ENCODE results near the gene KAT8. TPM values are rescaled to one million over a fixed set of nuclear protein-coding genes. Genes with fewer than 3 reads are reported as not detected.
A peak's percentile ranks its signal among the peaks of the same experiment; 100 is the strongest.
"Not testable (repeated sequence)": the region's sequence is repeated elsewhere in the genome, so short reads cannot be mapped to it uniquely, and the experiment has no call there.

The KAT8 gene
- total RNA-seq, 1 experiment from 2014 or later: 55.6 TPM

DNA sequence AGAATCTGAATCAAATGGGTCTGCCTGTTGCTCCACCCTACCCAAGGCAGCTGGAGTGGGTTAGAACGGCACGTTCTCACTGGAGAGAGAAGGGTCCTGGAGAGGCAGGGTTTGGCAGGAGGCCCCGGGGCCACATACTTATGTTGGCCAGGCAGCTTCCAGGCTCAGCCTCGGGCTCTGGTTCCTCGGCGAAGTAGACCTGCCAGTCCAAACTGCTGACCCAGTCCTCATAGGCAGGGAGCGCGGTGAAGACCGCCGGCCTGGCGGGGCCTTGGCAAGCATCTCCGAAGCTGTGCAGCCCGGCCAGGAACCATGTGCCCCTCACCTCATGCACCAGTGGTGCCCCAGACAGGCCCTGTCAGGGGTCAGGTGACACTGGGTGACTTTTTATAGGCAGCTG is 33.5 kb upstream of the KAT8 start:
- DNase-seq (ENCODE audit: low spot score): no peak

DNA sequence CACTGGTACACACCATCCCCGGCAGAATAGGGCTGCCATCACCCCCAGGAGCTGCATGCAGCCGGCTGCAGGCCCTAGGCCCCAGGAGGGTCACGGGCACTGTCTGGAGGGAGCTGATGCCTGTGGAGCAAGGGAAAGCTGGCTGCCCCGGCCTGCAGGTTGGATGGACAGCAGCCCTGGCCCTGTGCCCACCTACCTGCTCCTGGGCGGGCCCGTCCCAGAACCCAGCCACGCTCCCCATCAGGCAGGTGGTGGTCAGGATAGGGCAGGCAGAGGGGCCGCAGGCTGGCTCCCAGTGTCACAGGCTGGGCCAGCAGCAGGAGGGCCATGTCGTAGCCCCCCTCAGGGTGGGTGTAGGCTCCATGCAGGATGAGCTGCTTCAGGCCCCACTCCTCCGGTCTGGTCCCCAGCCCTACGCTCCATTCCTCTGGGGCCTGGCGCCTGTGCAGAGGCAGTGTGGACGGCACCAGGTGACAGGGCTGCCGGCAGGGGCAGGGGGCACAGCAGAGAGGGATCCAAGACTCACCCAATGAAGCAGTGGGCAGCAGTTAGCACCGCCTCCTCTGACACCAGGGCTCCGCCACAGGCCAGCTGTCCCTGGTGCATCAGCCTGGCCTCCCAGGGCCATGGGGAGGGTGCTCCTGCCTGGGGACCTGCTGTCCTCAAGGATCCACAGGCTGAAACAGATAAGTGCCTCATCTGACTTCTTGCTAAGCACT is 32.7 kb upstream of the KAT8 start:
- no peak for DNase-seq (ENCODE audit: low spot score)

DNA sequence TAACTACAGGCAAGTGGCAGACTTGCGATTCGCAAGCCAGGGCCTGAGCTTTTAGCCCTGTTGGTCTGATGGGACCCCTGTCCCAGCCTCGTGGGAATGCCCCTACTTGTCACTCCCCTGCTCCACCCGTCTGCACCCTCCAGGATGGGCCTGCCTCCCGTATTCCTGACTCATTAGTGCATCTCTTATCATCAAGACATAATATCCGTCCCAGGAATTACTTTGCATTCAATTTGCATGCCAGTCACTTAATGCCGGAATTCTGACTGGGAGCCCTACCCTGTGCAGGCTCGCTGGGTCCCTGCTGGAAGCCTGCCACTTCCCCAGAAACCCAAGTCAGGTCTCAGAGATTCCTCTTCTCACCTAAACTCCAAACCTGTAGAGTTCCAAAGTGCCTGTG is 32.1 kb upstream of the KAT8 start:
- DNase-seq (ENCODE audit: low spot score): no peak

DNA sequence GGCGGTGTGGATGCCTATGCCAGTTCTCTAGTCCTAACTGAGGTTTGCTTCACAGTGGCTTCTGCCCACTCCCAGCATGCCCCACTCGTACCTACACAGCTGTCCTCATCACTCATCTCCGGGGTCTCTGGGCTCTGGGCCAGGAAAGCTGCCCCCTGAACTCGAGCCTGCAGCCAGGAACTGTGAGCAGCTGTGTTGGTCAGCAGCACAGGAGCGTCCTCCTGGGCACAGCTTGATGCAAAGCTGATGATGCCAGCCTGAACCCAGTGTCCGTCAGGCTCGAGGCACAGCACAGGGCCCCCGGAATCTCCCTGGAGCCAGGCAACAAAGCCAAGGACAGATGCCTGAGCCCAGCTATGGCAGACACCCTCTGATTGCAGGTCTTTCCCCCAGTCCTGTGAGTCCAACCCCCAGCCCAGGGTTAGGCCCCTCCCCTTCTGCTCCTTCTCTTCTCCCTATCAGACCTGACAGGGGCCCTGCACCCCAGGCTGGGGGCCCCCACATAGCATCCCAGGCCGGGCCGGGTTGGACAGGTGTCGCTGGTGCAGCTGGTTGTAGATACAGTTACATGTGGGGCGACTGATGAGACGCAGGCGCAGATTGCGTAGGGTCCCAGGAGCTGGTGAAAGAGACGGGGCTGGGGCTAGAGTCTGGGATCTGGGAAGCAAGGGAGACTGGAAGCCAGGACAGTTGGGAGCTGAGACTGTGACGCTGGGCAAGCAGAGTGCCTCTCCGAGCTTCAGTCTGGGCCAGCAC is 31.4 kb upstream of the KAT8 start:
- no peak for DNase-seq (ENCODE audit: low spot score)

DNA sequence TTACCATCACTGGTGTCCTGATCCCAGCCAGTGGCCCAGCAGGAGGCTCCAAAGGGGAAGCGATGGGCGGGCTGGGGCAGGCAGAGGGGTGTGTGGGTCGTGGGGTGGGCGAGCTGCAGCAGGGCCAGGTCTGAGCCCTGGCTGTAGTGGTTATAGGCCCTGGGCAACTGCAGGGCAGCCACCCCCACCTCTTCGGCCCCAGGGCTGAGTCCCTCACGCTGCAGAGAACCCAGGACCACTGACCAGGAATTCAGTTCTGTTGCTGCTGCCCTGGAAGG is 30.9 kb upstream of the KAT8 start:
- no peak for DNase-seq (ENCODE audit: low spot score)

DNA sequence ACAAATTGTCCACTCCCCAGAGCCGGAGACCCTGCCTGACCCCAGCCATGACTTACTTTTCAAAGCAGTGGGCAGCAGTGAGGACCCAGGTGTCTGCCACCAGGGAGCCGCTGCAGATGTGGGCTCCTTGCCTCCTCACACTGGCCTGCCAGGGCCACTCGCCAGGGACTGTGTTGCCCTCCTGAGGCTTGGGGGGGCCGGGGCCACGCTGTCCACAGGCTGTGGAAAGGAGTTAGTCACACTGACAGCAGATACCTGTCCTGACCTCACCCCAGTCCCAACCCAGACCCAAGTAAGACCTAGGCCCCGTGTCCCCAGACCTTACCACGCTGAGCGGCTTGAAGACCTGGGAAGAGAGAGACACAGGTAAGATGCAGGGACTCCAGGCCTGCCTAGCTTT is 30.0 kb upstream of the KAT8 start:
- DNase-seq (ENCODE audit: low spot score): no peak

DNA sequence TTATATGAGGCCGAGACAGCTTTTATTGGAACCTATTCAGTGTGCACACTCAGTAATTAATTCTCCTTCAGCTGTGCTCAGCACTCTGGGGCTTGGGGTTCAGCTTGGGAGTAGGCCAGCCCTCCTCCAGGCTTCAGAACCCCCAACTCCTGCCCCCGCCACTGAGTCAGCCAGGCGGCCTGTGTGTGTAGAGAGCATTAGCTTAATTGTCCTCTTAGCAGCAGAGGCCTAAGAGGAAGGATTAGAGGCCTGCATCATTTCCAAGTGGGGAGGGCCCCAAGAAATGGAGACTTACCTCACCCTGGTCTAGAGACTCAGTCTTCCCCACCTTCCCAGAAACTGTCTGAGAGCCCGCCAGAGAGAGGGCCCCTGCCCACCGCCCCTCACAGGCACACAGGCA is 29.5 kb upstream of the KAT8 start:
- DNase-seq (ENCODE audit: low spot score): no peak

DNA sequence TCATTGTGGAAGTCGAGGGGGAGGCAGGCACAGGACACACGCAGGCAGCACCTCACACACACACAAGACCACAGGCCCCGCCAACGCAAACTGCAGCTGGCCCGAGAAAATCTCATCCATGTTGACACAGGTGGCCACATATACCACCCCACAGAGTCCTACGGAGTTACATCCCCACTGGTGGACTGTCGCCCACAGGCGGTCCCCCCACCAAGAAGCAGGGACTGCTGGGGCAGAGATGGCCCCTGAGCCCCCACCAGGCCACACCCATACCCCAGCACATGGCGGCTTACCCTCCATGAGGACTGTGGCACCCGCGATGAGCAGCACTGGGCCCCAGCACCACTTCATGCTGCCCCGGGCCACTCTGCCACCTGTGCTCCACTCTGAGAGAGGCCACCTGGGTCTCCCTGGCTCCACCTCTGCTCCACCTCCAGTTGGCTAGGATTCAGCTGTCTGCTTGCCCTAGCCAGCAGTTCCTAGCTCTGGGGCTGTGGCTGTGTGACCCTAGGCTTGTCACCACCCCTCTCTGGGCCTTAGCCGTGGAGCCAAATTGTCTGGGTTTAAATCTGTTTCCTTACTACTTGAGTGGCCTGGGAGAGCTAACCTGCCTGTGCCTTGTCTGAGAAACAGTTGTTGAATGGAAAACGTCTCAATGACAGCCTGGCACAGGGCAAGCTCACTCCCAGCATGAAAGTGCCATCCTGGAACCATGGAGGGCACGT is 28.8 kb upstream of the KAT8 start, which contains the start of gene PRSS53:
Gene PRSS53, minus strand, starts transcription at position 485 of the 725 bp plus-strand sequence. Its CDS starts 134 bp downstream, at position 351.
- DNase-seq (ENCODE audit: low spot score): no peak

DNA sequence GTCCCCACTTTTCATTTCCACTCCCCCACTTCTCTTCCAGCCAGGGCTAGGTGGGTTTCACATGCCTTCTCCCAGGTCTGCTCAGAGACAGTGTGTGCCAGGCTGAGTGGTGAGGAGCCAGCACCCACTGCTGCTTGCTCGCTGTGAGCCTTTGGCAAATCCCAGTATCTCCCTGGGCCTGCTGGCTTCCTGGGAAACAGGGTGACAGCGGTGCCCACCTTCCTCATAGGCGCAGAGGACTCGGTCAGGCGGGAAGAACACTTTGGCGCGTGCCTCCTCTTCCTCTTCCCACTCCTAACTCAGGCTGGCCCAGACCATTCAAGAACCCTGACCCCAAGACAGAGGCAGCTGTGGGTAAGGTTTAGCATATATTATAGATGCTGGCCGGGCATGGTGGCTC is 28.3 kb upstream of the KAT8 start:
- DNase-seq (ENCODE audit: low spot score): no peak

DNA sequence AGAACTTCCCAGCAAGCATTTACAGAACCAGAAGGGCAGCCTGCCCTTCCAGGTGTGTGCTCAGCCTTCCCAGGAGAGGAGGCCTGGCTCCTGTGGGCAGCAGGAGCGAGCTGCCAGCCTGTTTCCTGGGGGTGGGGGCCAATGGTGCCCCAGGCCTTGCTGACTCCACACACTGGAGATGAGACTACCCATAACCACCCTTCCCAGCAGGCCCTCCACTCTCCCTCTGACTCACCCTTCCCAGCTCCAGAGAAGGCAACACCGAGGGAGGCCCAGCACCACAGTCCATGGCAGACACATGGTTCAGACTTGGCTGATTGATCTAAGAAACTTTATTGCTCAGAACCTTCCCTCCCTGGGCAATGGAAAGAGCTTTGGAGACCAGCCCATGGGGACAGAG is 26.9 kb upstream of the KAT8 start:
- DNase-seq (ENCODE audit: low spot score): peak; percentile 53

DNA sequence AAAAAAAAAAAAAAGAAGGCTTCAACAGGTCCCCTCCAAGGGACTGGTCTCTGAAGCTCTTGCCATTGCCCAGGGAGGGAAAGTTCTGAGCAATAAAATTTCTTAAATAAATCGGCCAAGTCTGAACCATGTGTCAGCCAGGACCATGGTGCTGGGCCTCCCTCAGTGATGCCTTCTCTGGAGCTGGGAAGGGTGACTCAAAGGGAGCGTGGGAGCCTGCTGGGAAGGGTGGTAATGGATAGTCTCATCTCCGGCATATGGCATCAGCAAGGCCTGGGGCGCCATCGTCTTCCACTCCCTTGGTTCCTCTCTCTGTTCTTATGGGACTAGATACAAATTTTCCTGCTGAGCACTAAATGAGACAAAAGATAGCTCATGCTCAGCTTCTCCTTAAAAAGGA is 25.1 kb upstream of the KAT8 start:
- DNase-seq (ENCODE audit: low spot score): no peak

DNA sequence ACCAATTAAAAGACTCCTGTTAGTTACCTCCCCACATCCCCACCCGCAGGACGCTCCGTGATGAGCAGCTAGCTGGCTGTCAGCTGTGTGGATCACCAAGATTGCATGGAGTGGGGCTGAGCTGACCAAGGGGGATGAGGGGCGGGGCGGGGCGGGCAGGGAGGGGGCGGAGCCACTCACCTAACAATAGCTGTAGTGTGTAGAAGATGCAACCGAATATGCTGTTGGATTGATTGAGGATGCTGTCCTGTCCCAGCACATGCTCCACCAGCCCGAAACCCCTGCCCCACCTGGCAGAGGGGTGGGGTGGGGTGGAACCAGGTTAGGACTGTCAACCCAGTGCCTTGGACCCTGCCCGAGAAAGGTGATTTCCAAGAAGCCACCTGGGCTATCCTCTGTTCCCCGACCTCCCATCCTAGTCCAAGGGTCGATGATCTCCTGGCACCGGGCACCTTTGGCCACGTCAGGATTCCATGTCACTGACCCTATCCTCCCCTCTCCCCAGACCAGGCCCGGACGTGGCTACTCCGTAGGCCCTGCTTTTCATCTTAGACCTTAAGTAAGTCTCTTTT is 24.2 kb upstream of the KAT8 start:
- peak; percentile 55 for DNase-seq (ENCODE audit: low spot score)

DNA sequence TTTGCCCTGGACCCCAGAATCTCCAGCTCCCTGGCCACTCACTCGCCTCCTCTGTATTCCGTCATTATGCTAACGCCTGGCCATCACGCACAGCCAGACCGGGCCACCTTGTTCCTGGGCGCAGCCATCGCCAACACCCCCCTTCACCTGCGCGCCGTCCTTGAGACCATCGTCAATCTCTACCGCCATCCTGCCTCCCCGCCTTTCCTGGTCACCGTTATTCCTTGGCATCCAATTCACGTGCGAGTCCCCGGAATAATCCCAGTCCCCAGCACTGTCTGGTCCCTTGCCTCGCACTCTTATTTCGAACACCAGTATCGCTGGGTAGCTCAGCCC is 23.4 kb upstream of the KAT8 start:
- no peak for DNase-seq (ENCODE audit: low spot score)

DNA sequence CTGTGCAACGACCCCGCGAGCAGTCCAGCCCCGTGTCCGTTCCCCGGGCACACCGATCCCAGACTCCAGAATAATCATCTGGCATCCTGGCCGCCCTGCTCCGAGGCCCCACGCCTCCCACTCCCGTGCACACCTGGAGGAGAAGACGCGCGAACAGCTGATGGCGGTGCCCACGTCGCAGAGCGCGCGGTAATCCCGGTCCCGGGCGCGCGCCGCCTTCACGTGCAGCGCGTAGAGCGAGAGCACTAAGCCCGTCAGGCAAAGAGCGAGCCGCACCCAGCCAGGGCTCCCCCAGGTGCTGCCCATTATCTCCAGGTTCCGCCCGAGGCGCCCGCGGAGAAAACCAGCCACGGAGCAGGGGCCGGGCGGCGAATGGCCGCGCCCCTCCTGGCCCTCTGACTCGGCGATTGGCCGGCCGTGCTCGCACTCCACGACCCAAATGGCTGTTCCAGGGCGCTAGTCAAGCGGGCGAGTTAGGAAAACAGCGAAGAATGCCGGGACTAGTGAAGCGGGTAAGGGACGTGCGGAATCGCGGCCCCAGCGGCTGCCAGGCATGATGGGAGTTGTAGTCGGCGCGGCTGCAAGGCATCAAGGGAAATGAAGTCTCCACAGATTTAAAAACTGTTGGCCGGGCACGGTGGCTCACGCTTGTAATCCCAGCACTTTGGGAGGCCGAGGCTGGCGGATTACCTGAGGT is 22.9 kb upstream of the KAT8 start, which contains the start of gene VKORC1:
Gene VKORC1, minus strand, starts transcription at position 374 of the 697 bp plus-strand sequence. Its CDS starts 68 bp downstream, at position 306.
- DNase-seq (ENCODE audit: low spot score): peak; percentile 97

DNA sequence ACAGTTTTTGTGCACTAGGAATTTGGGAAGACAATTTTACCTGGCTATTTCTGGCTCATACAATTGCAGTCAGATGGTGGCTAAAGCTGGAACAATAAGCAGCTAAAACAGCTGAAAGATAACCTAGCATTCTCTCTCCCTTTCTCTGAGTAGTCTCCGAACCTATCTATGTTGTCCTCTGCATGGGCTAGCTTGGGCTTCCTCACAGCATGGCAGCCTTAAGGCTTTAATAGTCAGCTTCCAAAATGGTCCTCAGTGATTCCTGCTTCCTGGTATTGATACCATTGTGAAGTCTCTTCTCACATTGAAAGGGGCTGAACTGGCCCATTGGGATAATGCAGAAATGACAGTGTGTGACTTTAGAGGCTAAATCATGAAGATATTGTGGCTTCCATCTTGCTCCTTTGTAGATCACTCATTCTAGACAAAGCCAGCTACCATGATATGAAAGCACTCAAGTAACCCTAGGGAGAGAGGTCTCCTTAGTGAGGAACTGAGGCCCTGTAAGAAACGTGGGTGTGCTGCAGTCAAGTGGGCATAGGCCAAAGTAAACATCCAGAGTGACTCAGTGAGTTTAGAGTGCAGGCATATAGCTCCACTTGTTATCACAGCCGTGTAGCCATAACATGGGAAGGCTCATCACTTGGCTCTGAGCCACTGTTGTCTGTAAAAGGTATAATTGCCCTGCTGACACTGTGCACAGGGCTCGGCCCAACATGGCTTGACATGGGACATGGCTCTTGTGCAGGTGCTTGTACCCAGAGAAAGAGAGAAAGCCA is 17.4 kb upstream of the KAT8 start:
- DNase-seq (ENCODE audit: low spot score): no peak

DNA sequence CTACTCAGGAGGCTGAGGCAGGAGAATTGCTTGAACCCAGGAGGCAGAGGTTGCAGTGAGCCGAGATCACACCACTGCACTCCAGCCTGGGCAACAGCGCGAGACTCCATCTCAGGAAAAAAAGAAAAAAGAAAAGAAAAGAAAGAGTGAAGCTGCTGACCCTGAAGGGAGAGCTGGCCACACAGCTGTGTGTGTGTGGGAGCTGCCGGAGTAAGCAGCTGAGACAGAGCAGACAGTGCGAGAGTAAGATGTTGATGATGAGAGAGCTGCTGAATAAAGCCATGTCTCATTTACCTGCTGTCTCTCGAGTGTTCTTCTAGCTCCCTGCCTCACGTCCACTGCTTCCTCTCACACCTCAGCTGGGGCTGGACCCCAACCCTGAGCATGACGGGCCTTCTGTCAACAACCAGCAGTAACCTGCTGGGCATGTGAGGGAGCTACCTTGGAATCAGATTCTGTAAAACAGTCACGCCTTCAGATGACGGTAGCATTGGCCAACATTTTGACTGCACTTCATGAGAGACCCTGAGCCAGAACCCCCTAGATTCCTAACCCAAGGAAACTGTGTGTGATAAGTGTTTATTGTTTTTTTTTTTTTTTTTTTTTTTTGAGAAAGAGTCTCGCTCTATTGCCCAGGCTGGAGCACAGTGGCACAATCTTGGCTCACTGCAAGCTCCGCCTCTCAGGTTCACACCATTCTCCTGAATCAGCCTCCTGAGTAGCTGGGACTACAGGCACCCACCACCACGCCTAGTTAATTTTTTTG is 16.4 kb upstream of the KAT8 start:
- DNase-seq (ENCODE audit: low spot score): not testable (repeated sequence)

DNA sequence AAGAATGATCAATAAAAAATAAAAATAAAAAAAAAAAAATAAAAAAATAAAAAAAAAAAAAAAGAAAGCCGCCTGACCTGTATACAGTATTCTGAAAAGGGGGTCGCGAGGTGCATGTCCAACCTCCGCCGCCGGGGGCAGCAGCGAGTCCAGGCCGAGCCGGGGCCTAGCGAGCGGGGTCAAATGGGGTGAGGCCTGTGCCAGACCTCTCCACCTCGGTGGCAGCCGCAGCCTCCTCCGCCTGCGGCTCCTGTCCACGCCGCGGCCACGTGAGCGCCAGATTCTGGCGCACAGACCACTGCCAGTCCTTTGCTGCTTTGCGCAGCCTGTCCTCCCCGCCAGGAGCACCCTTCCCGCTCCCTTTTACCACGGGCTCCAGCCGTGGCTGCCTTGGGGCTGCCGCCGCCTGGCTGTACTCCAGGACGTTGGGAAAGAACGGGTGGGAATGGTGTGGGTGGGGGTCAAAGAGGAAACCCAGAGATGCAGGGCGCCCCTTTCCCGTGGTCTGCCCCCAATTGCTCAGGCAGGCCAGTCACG is 11.7 kb upstream of the KAT8 start:
- no peak for DNase-seq (ENCODE audit: low spot score)

DNA sequence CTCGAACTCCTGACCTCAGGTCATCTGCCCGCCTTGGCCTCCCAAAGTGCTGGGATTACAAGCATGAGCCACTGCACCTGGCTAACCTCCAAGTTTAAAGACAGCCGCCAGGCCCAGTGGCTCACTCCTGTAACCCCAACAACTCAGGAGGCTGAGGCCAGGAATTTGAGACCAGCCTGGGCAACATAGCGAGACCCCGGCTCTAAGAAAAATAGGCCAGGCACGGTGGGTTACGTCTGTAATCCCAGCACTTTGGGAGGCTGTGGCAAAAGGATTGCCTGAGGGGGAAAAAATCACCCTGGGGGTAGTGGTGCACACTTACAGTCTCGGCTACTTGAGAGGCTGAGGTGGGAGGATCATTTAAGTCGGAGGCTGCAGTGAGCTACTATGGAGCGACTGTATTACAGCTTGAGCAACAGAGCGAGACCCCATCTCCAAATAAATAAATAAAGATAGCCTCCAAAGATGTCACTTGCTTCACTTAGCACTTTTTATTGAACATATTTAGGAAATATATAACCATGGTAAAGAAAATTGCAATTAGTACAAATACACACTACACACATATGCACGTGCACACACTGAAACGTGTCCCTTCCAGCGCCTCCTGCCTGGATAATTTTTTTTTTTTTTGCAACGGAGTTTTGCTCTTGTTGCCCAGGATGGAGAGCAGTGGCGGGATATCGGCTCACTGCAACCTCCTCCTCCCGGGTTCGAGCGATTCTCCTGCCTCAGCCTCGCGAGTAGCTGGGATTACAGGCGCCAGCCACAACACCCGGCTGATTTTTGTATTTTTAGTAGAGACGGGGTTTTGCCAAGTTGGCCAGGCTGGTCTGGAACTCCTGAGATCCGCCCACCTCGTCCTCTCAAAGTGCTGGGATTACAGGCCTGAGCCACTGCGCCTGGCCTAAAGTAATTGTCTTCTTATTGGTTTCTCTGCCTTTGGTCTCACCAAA is 10.7 kb upstream of the KAT8 start:
- no peak for DNase-seq (ENCODE audit: low spot score)

DNA sequence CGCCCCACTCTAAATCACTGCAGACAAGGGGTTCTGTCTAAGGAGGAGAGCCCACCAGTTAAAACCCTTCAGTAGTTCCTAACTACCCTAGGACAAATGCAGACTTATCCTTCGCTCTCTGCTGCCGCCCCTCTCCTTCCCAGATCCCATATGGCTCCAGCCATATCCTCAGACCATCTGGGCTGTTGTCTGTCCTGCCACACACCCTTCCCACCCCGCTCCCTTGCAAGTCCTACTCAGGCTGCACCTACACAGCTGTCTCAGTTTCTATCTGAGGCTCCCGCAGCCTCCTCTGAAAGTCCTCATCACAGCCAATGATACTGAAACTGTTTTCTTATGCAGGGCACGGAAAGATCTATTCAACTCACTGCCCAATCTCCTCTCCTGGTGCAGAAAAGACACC is 10.0 kb upstream of the KAT8 start:
- DNase-seq (ENCODE audit: low spot score): no peak
